SKM-1 treated with dmso at 0.1 percent for 144 hours (cell line): ENCODE data around the gene TPST2.

Experiments
- DNase-seq: peaks from one replicate; lab custom pipeline; 2025; ENCODE audit not compliant: unreplicated experiment; lab: John Stamatoyannopoulos, UW

The TPST2 gene

DNA sequence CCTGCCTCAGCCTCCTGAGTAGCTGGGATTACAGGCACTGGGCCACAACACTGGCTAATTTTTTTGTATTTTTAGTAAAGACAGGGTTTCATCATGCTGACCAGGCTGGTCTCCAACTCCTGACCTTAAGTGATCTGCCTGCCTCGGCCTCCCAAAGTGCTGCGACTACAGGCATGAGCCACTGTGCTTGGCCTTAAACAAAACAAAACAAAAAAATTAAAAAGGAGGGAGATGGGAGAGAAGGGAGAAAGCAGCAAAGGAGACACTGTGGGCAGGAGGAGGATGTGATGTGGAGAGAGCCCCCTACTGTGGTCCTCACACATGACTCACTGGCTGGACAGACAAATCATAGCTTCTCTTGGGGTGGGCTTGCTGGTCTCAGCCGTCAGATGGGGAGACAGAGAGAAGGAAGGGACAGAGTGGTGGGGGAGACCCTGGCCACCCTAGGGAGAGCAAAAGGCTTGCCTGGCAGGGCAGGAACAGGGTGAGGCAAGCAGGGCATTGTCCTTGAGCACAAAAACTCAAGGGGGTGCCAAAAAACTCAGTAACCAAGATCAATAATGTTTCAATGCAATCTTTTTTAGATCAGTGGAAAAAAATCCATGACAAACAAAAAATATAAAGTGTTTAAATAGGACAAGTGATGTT lies 31.6 kb downstream of the TPST2 start:
- no peak for DNase-seq

DNA sequence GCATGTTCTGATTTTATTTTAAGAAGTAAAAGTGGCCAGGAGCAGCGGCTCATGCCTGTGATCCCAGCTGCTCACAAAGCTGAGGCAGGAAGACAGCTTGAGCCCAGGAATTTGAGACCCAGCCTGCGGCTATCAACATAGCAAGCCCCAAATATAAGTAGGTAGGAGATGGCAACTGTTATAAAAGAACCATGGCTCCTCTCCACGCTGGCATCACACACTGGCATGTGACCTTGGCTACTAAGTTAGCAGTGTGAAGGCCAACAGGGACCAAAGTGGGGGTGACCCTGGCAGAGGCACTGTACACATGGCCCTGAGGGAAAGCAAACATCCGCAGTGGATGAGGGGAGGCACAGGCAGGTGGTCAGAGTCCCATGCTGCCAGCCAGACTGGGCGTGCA lies 33.0 kb downstream of the TPST2 start:
- DNase-seq: no peak

DNA sequence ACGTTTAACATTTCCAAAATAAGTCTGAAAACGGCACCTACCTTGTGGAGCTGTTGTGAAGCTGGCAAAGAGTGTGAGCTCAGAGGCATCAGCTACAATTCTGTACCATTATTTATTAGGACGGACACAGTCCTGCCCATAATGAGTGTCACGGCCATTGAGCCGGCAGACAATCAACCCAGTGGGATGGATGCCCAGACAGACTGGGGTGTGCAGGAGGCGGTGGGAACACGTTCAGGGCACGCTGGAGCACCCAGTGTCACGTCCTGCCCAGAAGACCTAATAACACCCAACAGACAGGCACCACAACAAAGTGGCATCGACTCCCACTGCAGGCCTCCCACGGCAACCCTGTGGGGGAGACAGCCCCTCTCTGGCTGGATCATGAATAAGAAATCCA lies 34.5 kb downstream of the TPST2 start:
- DNase-seq: no peak

DNA sequence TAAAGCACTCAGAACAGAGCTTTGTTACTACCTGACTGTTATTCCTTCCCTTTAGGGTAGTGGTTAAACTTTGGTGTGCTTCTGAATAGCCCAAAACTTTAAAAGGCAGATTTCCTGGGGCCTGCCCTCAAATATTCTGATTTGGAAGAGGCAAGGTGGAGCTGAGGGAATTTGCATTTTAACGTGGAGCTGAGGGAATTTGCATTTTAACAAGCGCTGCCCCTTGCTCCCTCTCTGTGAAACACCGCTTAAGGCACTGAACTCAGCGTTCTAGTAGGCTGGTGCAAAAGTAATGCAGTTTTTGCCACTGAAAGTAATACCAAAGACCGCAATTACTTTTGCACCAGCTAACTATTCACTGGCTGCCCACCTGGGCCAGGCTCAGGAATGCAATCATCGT lies 35.0 kb downstream of the TPST2 start:
- DNase-seq: no peak

DNA sequence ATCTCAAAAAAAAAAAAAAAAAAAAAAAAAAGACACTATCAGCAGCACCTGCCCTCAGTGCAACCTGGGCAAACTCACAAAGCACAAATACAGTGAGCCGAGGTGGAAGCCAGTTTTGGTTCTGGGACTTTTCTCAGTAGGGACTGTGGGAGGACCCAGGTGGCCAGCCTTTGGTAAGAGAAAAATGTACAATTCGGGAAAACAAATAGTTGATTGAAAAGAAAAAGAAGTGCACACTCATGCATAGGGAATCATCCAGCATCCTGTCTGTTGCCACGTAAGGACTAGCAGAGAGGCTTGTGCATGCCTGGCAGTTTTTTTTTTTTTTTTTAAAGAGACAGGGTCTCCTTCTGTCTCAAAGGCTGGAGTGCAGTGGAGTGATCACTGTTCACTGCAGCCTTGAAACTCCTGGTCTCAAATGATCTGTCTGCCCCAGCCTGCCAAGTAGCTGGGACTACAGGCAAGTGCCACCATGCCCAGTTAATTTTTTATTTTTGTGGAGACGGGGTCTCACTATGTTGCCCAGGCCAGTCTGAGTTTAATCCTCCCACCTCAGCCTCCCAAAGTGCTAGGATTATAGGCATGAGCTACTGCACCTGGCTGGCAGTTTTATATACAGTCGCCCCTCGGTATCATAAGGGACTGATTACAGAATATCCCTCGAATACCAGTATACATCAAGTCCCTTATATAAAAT lies 36.7 kb downstream of the TPST2 start:
- DNase-seq: no peak

DNA sequence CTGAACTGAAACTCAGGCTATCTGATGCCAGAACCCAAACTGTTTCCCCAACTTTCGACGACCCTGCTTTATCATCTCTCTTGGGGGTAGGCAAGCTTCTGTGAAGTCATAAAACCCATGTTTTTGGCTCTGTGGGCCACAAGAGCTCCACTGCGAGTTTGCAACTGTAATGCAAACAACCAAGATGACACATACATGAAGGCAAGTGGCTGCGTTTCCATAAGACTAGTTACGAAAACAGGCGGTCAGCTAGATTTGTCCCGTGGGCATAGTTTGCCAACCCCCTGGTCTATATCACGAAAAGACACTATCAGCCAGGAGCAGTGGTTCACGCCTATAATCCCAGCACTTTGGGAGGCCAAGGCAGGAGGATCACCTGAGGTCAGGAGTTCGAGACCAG lies 37.5 kb downstream of the TPST2 start:
- no peak for DNase-seq

DNA sequence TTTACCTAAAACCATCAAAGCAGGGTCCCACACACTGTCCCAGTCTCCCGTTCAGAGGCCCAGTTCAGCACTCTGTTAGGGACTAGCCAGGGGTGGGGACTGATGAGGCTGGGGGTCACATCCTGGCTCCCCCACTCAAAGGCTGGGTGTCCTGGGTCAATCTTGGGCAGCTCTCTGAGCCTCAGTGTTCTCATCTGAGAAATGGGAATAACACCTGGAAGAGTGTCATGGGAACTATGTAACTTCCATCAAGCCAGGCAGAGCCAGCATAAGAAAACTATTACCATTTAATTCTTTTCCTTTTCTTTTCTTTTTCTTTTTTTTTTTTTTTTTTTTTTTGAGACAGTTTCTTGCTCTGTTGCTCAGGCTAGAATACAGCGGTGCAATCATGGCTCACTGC lies 38.4 kb downstream of the TPST2 start:
- DNase-seq: no peak

DNA sequence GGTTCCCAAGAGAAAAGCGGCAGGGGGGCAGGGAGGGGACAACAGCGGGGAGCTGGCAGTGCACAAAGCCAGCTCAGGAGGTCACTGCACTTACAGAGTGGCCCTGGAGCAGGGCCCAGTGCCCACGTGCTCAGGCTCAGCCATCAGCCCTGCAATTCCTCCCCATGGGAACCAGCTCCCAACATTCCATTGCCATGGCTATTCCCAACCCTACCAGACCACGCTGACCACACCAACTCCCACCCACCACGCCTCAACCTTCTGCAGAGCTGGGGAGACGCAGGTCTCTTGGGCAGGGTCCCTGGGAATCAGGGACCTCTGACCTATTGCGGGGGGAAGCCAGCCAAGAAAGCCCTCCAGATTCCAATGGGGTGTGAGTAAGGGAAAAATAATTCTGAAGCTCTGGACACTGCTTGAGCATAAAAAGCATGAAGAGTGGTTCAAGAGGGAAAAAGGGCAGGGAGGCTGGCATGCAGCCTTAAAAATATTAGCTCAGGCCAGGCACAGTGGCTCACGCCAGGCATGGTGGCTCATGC lies 39.4 kb downstream of the TPST2 start:
- no peak for DNase-seq

DNA sequence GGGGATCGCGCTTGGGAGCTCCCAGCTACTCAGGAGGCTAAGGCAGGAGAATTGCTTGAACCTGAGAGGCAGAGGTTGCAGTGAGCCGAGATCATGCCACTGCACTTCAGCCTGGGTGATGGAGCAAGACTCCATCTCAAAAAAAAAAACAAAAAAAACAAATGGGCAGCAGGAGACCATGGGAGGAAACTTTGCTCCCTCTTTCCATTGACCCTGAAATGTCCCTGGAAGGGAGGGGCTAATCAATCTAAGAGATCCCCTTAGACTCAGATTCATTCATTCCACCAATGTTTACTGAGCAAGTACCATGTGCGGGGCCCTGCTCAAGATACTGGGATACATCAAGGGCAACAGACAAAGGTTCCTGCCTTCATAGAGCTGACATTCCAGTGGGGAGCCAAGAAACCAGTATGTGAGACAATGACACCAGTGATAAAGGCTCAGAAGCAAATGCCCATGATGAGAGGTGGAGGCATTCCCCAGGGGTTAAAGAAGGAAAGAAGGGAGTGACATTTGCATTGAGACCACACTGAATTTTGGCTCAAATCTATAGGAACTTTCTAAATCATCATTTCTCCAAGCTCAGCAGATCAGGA lies 39.9 kb downstream of the TPST2 start:
- DNase-seq: no peak

DNA sequence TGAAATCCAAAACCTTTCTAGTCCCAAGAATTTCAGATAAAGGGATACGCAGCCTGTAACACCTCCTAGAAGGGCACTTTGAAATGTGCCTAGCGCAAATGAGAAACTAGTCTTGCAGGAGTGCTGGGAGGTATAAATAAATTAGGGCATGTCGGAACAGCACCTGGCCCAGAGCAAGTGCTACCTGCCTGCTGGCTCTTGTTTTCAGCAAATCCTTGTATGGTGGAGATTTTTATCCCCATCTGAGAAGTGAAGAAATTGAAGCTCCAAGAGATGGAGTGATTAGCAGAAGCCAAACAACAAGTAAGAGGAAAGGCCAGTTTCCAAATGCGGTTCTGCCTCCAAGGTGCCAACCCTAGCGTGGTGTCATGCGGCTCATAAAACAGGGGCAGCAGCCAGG lies 40.9 kb downstream of the TPST2 start:
- DNase-seq: no peak

DNA sequence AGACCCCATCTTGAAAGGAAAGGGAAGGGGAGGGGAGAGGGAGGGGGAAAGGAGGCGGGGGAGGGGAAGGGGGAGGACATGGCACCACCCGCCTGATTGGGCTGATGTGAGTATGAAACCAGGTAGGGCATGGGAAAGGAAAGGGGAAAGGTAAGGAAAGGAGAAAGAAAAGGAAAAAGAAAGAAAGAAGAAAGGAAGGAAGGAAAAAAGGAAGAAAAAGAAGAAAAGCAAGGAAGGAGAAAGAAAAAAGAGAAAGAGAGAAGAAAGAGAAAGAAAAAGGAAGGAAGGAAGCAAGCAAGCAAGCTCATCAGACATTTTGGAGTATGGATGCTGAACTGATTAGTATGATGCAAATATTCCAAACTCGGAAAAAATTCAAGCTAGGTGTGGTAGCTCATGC lies 41.6 kb downstream of the TPST2 start:
- no peak for DNase-seq

DNA sequence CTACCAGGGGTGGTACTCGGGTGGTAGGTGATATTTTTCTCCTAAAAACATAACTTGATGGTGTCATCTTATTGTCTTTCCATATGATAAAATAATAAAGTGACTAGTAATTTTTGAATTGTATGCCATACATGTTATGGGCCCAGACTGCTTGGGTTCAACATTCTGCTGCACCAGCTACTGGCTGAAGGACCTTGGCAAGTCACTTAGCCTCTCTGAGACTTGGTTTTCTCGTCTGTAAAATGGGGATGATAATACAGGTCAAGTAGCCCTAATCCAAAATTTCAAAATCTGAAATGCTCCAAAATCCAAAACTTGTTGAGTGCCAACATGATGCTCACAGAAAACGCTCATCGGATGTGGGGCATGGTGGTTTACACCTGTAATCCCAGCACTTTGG lies 42.1 kb downstream of the TPST2 start:
- no peak for DNase-seq

DNA sequence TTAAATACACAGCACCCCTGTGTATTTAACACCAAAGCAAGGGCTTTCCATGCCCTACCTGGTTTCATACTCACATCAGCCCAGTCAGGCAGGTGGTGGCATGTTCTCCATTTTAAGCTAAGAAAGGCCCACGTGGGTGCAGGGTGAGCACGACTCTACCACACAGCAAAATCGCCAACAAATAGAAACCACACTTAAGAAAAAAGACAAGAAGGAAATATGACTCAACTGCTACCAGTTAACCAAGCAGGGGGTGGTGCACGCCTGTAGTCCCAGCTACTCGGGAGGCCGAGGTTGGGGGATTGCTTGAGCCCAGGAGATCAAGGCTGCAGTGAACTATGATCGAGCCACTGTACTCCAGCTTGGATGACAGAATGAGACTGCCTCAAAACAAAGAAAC lies 42.5 kb downstream of the TPST2 start:
- DNase-seq: no peak

DNA sequence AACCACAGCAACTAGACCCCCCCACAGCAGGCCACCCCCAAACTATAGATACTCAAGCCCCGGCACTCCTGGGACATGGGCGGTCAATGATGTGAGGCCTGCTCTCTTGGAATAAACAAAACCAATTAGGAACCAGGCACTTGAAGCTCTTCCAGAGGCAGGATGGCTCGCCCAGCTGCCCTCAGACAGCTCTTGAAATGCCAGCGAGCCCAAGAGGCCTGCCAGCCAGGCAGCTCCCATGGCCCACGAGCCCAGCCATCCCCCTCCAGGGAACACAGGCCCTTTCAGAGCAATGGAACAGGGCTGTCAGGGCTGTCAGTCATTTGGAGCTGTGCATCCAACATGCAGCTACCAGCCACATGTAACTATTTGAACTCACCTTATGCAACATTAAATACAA lies 43.6 kb downstream of the TPST2 start:
- no peak for DNase-seq

DNA sequence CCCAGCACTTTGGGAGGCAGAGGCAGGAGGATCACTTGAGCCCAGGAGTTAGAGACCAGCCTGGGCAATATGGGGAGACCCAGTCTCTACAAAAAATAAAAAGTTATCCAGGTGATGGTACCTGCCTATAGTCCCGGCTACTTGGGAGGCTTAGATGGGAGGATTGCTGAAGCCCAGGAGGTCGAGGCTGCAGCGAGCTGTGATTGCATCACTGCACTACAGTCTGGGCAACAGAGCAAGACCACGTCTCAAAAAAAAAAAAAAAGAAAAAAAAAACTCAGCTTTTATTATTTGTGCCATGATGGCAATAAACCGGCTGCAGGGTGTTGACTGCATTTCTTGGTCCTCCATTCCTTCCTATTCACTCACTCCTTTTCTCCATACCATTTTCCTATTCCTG lies 44.1 kb downstream of the TPST2 start:
- no peak for DNase-seq

DNA sequence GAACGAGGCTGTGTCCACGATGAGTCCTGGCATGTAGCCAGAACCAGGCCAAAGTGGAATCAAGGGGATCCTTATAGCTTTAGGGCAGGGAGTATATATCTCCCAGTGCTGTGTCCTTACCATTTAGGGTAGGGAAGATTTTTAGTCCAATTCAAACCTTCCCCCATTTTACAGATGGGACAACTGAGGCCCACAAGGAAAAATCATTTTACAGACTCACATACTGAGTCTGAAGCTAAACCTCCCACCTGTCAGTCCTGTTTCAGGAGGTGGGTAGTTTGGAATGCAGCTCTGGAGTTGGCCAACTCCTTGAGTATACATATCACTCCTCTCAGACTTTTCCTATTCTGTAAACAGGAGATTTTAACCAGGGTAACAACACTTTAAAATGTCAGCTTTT lies 44.5 kb downstream of the TPST2 start:
- no peak for DNase-seq

DNA sequence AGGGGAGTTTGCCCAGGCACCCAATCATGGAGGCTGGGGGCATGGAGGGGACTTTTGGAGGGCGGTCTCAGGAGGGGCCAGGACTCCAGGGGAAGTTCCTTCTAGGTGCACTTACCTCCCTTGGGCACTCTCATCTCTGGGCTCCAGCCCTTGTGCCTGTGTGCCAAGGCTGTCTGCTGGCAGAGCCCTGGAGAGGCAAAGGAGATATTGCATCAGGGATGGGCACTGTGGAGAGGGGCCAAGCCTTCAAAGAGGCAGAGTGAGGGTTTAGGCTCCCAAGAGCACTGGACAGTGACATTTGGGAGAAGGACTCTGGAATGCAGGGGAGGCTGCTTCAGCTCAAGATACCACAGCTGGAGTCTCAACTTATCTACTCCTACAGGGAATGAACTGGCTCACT lies 45.4 kb downstream of the TPST2 start:
- no peak for DNase-seq

DNA sequence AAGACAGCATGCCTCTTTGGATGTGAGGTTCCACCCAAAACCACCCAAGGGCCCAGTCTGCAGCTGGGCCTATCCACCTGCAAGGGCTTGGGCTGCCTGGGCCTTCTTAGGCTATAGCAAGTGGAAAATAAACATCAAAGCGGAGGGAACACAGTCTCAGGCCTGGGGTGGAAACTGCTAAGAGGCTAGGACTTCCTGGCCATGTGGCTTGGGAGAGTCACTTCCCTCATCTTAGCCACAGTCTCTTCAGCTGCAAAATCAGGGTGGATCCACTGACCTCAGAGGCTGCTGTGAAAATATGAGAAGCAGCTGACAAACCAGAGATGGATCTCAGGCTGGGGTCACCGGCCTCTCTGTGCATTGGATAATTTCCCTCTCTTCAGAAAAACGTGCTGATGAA lies 47.1 kb downstream of the TPST2 start:
- DNase-seq: no peak

DNA sequence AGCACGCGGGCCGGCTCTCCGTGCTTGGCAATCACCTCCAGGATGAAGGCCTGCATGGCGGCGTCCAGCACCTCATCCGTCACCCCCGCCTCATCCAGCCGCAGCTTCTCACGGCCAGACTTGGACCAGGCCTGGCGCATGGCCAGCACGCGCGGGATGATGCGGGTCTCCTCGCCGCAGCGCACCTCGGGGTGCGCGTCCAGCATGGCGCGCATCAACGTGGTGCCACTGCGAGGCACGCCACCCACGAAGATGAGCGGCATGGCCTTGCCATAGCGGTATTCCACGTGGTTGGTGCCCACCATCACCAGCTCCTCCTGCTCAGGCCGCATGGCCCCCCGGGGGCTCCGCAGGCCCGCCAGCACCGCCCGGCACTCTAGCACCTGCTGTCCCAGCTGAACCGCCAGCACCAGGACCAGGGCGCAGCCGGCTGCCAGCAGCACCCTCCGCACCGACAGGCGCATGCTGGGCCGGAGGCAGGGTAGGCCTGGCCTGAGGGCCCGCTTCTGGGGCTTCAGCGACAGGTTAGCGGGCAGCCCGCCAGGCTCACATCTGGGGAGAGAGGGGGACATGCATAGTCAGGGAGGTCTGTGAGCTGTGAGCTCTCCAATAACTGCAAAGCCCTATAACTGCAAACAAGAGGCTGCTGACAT lies 48.6 kb downstream of the TPST2 start:
- no peak for DNase-seq

DNA sequence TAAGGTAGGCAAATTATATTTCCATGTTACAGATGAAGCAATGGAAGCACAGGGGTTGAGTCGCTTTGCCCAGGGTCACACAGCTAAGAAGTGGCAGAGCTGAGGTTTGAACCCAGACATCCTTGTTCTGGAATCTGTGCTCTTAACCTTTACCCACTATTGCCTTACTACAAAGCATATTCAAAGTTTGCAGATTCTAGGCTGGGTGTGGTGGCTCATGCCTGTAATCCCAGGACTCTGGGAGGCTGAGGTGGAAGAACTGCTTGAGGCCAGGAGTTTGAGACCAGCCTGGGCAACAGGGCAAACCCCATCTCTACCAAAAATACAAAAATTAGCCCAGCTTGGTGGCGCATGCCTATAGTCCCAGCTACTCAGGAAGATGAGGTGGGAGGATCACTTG lies 49.8 kb downstream of the TPST2 start:
- no peak for DNase-seq

DNA sequence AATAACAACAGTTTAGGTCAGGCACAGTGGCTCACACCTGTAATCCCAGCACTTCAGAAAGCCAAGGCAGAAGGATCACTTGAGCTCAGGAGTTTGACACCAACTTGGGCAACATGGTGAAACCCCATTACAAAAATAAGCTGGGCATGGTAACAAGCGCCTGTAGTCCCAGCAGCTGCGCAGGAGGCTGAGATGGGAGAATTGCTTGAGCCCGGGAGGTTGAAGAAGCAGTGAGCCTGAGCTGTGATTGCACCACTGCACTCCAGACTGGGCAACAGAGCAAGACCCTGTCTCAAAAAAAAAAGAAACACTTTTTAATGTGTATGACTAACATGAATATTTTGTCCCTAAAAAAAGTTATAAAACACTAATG lies 53.2 kb downstream of the TPST2 start:
- no peak for DNase-seq
